Trophoblast cell (in vitro differentiated cells and primary cell): Measurements from ENCODE around the gene APOA4.

Experiments
- DNase-seq, 2 donors: peaks; one replicate each; pipeline ENCODE4 v3.0.0-alpha.2; 2016
- H2AFZ ChIP-seq: 2 replicates; pipeline ENCODE4 v1.6.1; 2013; ENCODE audit warnings: low read length, moderate library complexity, mild to moderate bottlenecking; ENCODE audit not compliant: insufficient read depth, poor library complexity
- H2AK5ac ChIP-seq: 2 replicates; pipeline ENCODE4 v1.6.1; 2013; ENCODE audit warnings: mild to moderate bottlenecking, low read length
- H2BK120ac ChIP-seq: 2 replicates; pipeline ENCODE4 v1.6.1; 2013; ENCODE audit warnings: low read length, mild to moderate bottlenecking, moderate library complexity; ENCODE audit not compliant: insufficient read depth, poor library complexity
- H2BK12ac ChIP-seq: 2 replicates; pipeline ENCODE4 v1.6.1; 2013; ENCODE audit warnings: mild to moderate bottlenecking, low read length, moderate library complexity
- H2BK5ac ChIP-seq: 2 replicates; pipeline ENCODE4 v1.6.1; 2013; ENCODE audit warnings: low read length, low read depth, moderate library complexity, mild to moderate bottlenecking; ENCODE audit not compliant: poor library complexity
- H3K14ac ChIP-seq: 2 replicates; pipeline ENCODE4 v1.6.1; 2013; ENCODE audit warnings: mild to moderate bottlenecking, low read length
- H3K18ac ChIP-seq: 2 replicates; pipeline ENCODE4 v1.6.1; 2013; ENCODE audit warnings: mild to moderate bottlenecking, low read length
- H3K23ac ChIP-seq: 2 replicates; pipeline ENCODE4 v1.6.1; 2013; ENCODE audit warnings: low read length
- H3K27ac ChIP-seq: 2 replicates; pipeline ENCODE4 v1.5.1; 2013; ENCODE audit warnings: low read depth, mild to moderate bottlenecking, inconsistent platforms, low read length, moderate library complexity
- H3K27me3 ChIP-seq: 2 replicates; pipeline ENCODE4 v1.6.1; 2013; ENCODE audit warnings: inconsistent platforms, mild to moderate bottlenecking, low read length, moderate library complexity; ENCODE audit not compliant: insufficient read depth
- H3K36me3 ChIP-seq, 2 experiments: 1 replicate in 1 of 2; 2 replicates in 1 of 2; pipeline ENCODE4 v1.6.1; 2013; ENCODE audit warnings: low read length in 2 of 2, mild to moderate bottlenecking in 2 of 2, moderate library complexity in 1 of 2; ENCODE audit not compliant: insufficient read depth in 2 of 2, control insufficient read depth in 1 of 2
- H3K4ac ChIP-seq: 2 replicates; pipeline ENCODE4 v1.6.1; 2013; ENCODE audit warnings: low read depth, mild to moderate bottlenecking, low read length, moderate library complexity
- H3K4me1 ChIP-seq, 2 experiments: 1 replicate in 1 of 2; 2 replicates in 1 of 2; pipeline ENCODE4 v1.6.1; 2013; ENCODE audit warnings: low read length in 2 of 2, mild to moderate bottlenecking in 2 of 2, moderate library complexity in 1 of 2; ENCODE audit not compliant: insufficient read depth in 2 of 2, control insufficient read depth in 1 of 2
- H3K4me2 ChIP-seq: 2 replicates; pipeline ENCODE4 v1.6.1; 2013; ENCODE audit warnings: inconsistent platforms, mild to moderate bottlenecking, low read length, moderate library complexity
- H3K4me3 ChIP-seq: 2 replicates; pipeline ENCODE4 v1.5.1; 2013; ENCODE audit warnings: mild to moderate bottlenecking, low read depth, low read length, inconsistent platforms
- H3K79me1 ChIP-seq: one replicate; pipeline ENCODE4 v1.6.1; 2013; ENCODE audit warnings: low read length
- H3K79me2 ChIP-seq: 2 replicates; pipeline ENCODE4 v1.6.1; 2013; ENCODE audit warnings: low read length, mild to moderate bottlenecking; ENCODE audit not compliant: control insufficient read depth, insufficient read depth, poor library complexity
- H3K9ac ChIP-seq: 2 replicates; pipeline ENCODE4 v1.6.1; 2013; ENCODE audit warnings: mild to moderate bottlenecking, low read length
- H3K9me3 ChIP-seq: 2 replicates; pipeline ENCODE4 v1.6.1; 2013; ENCODE audit warnings: low read depth, mild to moderate bottlenecking, control low read depth, inconsistent platforms, low read length; ENCODE audit not compliant: insufficient read depth
- H4K12ac ChIP-seq: 2 replicates; pipeline ENCODE4 v1.6.1; 2013; ENCODE audit warnings: low read depth, mild to moderate bottlenecking, low read length, moderate library complexity
- H4K8ac ChIP-seq: 2 replicates; pipeline ENCODE4 v1.6.1; 2013; ENCODE audit warnings: low read depth, mild to moderate bottlenecking, low read length, moderate library complexity
- H4K91ac ChIP-seq: one replicate; pipeline ENCODE4 v1.6.1; 2013; ENCODE audit warnings: low read depth, mild to moderate bottlenecking, low read length, moderate library complexity
- WGBS: extraction: QIAGEN DNeasy Blood & Tissue Kit; methylation state at CpG from one replicate; pipeline ENCODE4 v1.1.7; 2013; ENCODE audit warnings: missing lambda C conversion rate; ENCODE audit not compliant: insufficient read length, insufficient coverage; ENCODE audit errors: extremely low coverage; 5-methylcytosine and 5-hydroxymethylcytosine counted together

APOA4 gene

DNA sequence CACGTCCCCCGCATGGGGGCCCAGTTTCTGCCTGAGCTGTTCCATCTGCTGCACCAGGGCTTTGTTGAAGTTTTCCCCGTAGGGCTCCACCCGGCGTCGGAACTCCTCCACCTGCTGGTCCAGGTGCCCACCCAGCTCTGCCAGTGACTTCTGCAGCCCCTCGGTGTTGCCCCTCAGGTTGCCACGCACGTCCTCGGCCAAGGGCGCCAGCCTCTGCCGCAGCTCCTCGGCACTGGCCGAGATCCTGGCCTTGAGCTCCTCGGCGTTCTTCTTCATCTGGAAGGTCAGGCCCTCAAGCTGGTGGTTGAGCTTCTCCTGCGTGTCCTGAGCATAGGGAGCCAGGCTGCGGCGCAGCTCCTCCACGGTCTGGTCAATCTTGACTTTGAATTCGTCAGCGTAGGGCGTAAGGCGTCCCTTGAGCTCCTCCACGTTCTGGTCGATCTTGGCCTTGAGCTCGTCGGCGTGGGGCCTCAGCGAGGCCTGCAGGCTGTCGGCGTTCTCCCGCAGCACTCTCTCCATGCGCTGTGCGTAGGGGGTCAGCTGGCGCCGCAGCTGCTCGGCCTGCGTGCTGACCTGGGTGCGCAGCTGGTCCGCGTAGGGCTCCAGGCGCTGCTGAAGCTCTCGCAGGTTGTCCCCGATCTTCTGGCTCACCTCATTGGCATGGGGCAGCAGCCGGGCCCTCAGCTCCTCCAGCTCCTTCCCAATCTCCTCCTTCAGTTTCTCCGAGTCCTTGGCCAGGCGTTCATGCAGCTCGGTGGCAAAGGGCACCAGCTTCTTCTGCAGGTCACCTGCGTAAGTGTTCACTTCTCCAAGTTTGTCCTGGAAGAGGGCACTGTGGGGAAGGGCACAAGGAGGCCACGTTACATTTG is 1.8 kb downstream of the APOA4 start:
- no peak for DNase-seq
- Histone ChIP-seq H2BK5ac (no peak overlapping the region), H3K4ac (no peak overlapping the region), H4K91ac (no peak overlapping the region), H2AFZ (no peak overlapping the region), H3K9ac (no peak overlapping the region), H3K79me1 (no peaks in the 10 kb centered on the region), H3K4me2 (no peak overlapping the region), H3K9me3 (peaks cover 2% of the 10 kb centered on the region), H3K23ac (no peak overlapping the region), H3K27me3 (no peaks in the 10 kb centered on the region), H3K79me2 (no peaks in the 10 kb centered on the region), H2BK120ac (no peak overlapping the region), H3K36me3 (no peaks in the 10 kb centered on the region), H2BK12ac (no peak overlapping the region), H3K14ac (no peak overlapping the region), H4K12ac (no peak overlapping the region), H3K4me1 (no peaks in the 10 kb centered on the region), H3K4me3 (peak overlapping the region; percentile 31), H4K8ac (no peak overlapping the region), H3K18ac (no peak overlapping the region), H3K27ac (no peak overlapping the region), H2AK5ac (no peak overlapping the region)
- WGBS: no CpG with 5 or more reads among the region's 51 CpGs

DNA sequence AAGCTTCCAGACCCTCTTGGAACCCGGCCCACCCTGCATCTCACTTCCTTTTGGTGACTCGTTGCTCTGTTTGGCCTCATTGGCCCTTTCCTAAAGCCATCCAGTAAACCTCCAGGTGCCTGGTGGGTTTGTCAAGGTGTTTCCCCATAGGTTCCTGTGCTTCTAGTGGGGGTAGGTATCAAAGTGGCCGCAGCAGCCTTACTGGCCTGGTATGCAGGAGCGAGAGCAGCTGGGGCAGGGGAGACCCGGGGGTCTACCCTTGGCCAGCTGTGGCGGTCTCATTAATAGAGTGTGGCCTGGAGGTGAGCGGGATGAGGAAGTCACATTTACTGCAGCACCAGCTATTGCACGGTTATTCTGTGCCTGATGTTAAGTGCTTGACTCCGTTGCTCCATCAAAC is 4.1 kb downstream of the APOA4 start:
- Histone ChIP-seq H3K79me1 (no peaks in the 10 kb centered on the region), H3K4ac (no peak overlapping the region), H2BK120ac (no peak overlapping the region), H4K8ac (no peak overlapping the region), H2BK5ac (no peak overlapping the region), H4K12ac (no peak overlapping the region), H3K9me3 (peaks cover 2% of the 10 kb centered on the region), H3K27ac (no peak overlapping the region), H4K91ac (no peak overlapping the region), H3K18ac (no peak overlapping the region), H3K79me2 (no peaks in the 10 kb centered on the region), H3K23ac (no peak overlapping the region), H3K9ac (no peak overlapping the region), H3K4me3 (no peak overlapping the region), H2AFZ (no peak overlapping the region), H2AK5ac (no peak overlapping the region), H3K14ac (no peak overlapping the region), H3K27me3 (no peaks in the 10 kb centered on the region), H3K4me2 (no peak overlapping the region), H3K4me1 (no peaks in the 10 kb centered on the region), H3K36me3 (no peaks in the 10 kb centered on the region), H2BK12ac (no peak overlapping the region)
- no CpG with 5 or more reads among the region's 9 CpGs for WGBS
- DNase-seq: no peak

GRCh38 chr11:116814502-116814901 is 8.6 kb downstream of the APOA4 start:
- Histone ChIP-seq H2AK5ac (no peak overlapping the region), H3K27ac (no peak overlapping the region), H3K14ac (no peak overlapping the region), H2BK120ac (no peak overlapping the region), H2AFZ (no peak overlapping the region), H3K79me1 (no peaks in the 10 kb centered on the region), H4K12ac (no peak overlapping the region), H2BK5ac (no peak overlapping the region), H3K23ac (no peak overlapping the region), H3K4ac (no peak overlapping the region), H2BK12ac (no peak overlapping the region), H3K27me3 (no peaks in the 10 kb centered on the region), H3K18ac (no peak overlapping the region), H3K79me2 (no peaks in the 10 kb centered on the region), H3K4me3 (no peak overlapping the region), H3K9ac (no peak overlapping the region), H4K8ac (no peak overlapping the region), H3K36me3 (no peaks in the 10 kb centered on the region), H3K4me1 (no peaks in the 10 kb centered on the region), H3K9me3 (peaks cover under 1% of the 10 kb centered on the region), H3K4me2 (no peak overlapping the region), H4K91ac (no peak overlapping the region)
- no CpG with 5 or more reads among the region's 6 CpGs for WGBS
- no peak for DNase-seq

DNA sequence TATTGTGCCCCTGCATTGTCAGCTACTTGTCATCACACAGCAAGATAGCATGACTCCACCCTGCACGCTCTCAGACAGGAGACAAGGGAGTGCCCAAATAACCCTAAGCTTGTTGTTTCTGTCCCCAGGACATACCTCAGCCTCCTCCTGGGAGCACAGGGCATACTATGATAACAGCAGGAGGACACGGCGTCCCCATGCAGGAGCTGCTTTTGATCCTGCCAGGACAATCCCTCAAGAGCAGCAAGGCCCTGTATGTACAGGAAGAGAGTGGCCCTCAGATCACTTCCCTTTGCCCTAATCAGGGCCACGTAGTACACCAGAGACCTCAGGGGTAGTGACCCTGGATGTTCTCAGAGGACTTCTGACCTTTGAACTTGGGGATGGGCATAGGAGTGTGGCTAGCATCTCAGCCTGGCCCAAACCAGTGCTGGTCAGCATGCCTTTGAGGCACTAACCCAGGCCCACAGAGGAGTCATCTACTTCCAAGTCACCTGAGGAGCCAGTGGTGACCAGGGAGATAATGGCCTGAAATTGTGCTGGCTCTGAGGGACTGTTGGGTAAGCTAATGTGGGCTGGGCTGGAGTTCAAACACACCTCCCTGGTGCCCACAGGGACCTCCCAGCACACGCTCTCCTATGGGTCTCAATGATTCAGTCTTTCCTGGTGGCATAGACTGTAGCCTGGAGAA is 9.2 kb downstream of the APOA4 start:
- H4K91ac ChIP-seq: no peak overlapping the region
- no peaks in the 10 kb centered on the region for H3K36me3 ChIP-seq
- no peak overlapping the region for H3K9ac ChIP-seq
- no peak overlapping the region for H2AFZ ChIP-seq
- no peak overlapping the region for H3K4me2 ChIP-seq
- H3K27ac ChIP-seq: no peak overlapping the region
- no peak overlapping the region for H2BK12ac ChIP-seq
- no peak overlapping the region for H3K14ac ChIP-seq
- no CpG with 5 or more reads among the region's 5 CpGs for WGBS
- no peaks in the 10 kb centered on the region for H3K27me3 ChIP-seq
- peaks cover under 1% of the 10 kb centered on the region for H3K9me3 ChIP-seq
- H2BK5ac ChIP-seq: no peak overlapping the region
- H3K79me2 ChIP-seq: no peaks in the 10 kb centered on the region
- no peaks in the 10 kb centered on the region for H3K79me1 ChIP-seq
- H3K4ac ChIP-seq: no peak overlapping the region
- H4K12ac ChIP-seq: no peak overlapping the region
- peak; percentile 23 to 65 for DNase-seq
- H4K8ac ChIP-seq: no peak overlapping the region
- H3K4me1 ChIP-seq: no peaks in the 10 kb centered on the region
- no peak overlapping the region for H2AK5ac ChIP-seq
- no peak overlapping the region for H2BK120ac ChIP-seq
- H3K4me3 ChIP-seq: no peak overlapping the region
- H3K18ac ChIP-seq: no peak overlapping the region
- H3K23ac ChIP-seq: no peak overlapping the region
